Activated T-cell treated with anti-CD3 and anti-CD28 coated beads, Interleukin-2, amount 50 U/mL, for 24 hours (primary cell): ENCODE results near the gene TLE3.

Source experiments
- DNase-seq: peaks from one replicate; pipeline ENCODE4 v3.0.0-alpha.2; 2020
- H3K27ac Mint-ChIP-seq: 2 replicates; pipeline ENCODE4 v1.8.0; 2020; ENCODE audit warnings: mild to moderate bottlenecking, mixed read lengths
- H3K27me3 Mint-ChIP-seq: 2 replicates; pipeline ENCODE4 v1.8.0; 2020; ENCODE audit warnings: mixed read lengths
- H3K36me3 Mint-ChIP-seq: 2 replicates; pipeline ENCODE4 v1.8.0; 2020; ENCODE audit warnings: low read depth, mixed read lengths
- H3K4me1 Mint-ChIP-seq: 2 replicates; pipeline ENCODE4 v1.8.0; 2020; ENCODE audit warnings: low read depth, mixed read lengths
- H3K4me3 Mint-ChIP-seq: 2 replicates; pipeline ENCODE4 v1.8.0; 2020; ENCODE audit warnings: mild to moderate bottlenecking, moderate library complexity, mixed read lengths
- H3K9me3 Mint-ChIP-seq: 2 replicates; pipeline ENCODE4 v1.8.0; 2020; ENCODE audit warnings: mixed read lengths

TLE3 gene

GRCh38 chr15:70025413-70026296 lies 72.1 kb downstream of the TLE3 start:
- no peak for DNase-seq
- no peak overlapping the region for H3K27ac Mint-ChIP-seq
- no peak overlapping the region for H3K4me3 Mint-ChIP-seq
- H3K36me3 Mint-ChIP-seq, result no peaks in the 10 kb centered on the region
- no peaks in the 10 kb centered on the region for H3K9me3 Mint-ChIP-seq
- H3K27me3 Mint-ChIP-seq, result no peaks in the 10 kb centered on the region
- H3K4me1 Mint-ChIP-seq, result peaks cover 21% of the 10 kb centered on the region

GRCh38 chr15:70024521-70024920 lies 73.2 kb downstream of the TLE3 start:
- H3K4me3 Mint-ChIP-seq, result no peak overlapping the region

GRCh38 chr15:70023769-70024491 lies 73.8 kb downstream of the TLE3 start:
- no peak overlapping the region for H3K27ac Mint-ChIP-seq
- H3K36me3 Mint-ChIP-seq, result no peaks in the 10 kb centered on the region
- H3K9me3 Mint-ChIP-seq, result no peaks in the 10 kb centered on the region
- no peak for DNase-seq
- H3K4me3 Mint-ChIP-seq, result no peak overlapping the region
- H3K4me1 Mint-ChIP-seq, result peaks cover 21% of the 10 kb centered on the region
- no peaks in the 10 kb centered on the region for H3K27me3 Mint-ChIP-seq

More at GRCh38 chr15:70024521-70024920, 73.2 kb downstream of the TLE3 start:
- Mint-ChIP-seq H3K27ac (no peak overlapping the region), H3K27me3 (no peaks in the 10 kb centered on the region), H3K36me3 (no peaks in the 10 kb centered on the region), H3K4me1 (peaks cover 21% of the 10 kb centered on the region), H3K9me3 (no peaks in the 10 kb centered on the region)
- no peak for DNase-seq

- Mint-ChIP-seq H3K4me1 (peaks cover 21% of the 10 kb centered on the region), H3K9me3 (no peaks in the 10 kb centered on the region), H3K36me3 (no peaks in the 10 kb centered on the region), H3K27me3 (no peaks in the 10 kb centered on the region), H3K27ac (peak overlapping the region; percentile 77), H3K4me3 (no peak overlapping the region)
- peak; percentile 59 for DNase-seq
Observed at GRCh38 chr15:70023064-70023768, 74.5 kb downstream of the TLE3 start.

- peaks cover 31% of the 10 kb centered on the region for H3K4me1 Mint-ChIP-seq
- H3K9me3 Mint-ChIP-seq, result no peaks in the 10 kb centered on the region
- H3K4me3 Mint-ChIP-seq, result no peak overlapping the region
- no peaks in the 10 kb centered on the region for H3K36me3 Mint-ChIP-seq
- no peak for DNase-seq
- H3K27me3 Mint-ChIP-seq, result peaks cover 19% of the 10 kb centered on the region
- no peak overlapping the region for H3K27ac Mint-ChIP-seq
Observed at GRCh38 chr15:70020229-70020628, 77.5 kb downstream of the TLE3 start.

- Mint-ChIP-seq H3K27ac (no peak overlapping the region), H3K36me3 (no peaks in the 10 kb centered on the region), H3K4me1 (peaks cover 26% of the 10 kb centered on the region), H3K4me3 (no peak overlapping the region), H3K27me3 (peaks cover 19% of the 10 kb centered on the region), H3K9me3 (no peaks in the 10 kb centered on the region)
- no peak for DNase-seq
Observed at GRCh38 chr15:70018646-70019600, 78.8 kb downstream of the TLE3 start.

- Mint-ChIP-seq H3K27ac (no peak overlapping the region), H3K4me3 (no peak overlapping the region), H3K36me3 (no peaks in the 10 kb centered on the region), H3K4me1 (peaks cover 15% of the 10 kb centered on the region), H3K9me3 (no peaks in the 10 kb centered on the region), H3K27me3 (peaks cover 19% of the 10 kb centered on the region)
- DNase-seq, result no peak
Observed at GRCh38 chr15:70017801-70018200, 79.9 kb downstream of the TLE3 start.

GRCh38 chr15:70017025-70017424 lies 80.7 kb downstream of the TLE3 start:
- no peaks in the 10 kb centered on the region for H3K36me3 Mint-ChIP-seq
- no peak for DNase-seq
- H3K4me1 Mint-ChIP-seq, result peaks cover 10% of the 10 kb centered on the region
- no peak overlapping the region for H3K4me3 Mint-ChIP-seq
- no peaks in the 10 kb centered on the region for H3K9me3 Mint-ChIP-seq
- no peak overlapping the region for H3K27ac Mint-ChIP-seq
- H3K27me3 Mint-ChIP-seq, result peaks cover 19% of the 10 kb centered on the region

GRCh38 chr15:70016511-70016994 lies 81.2 kb downstream of the TLE3 start:
- no peak overlapping the region for H3K4me3 Mint-ChIP-seq
- H3K27ac Mint-ChIP-seq, result no peak overlapping the region
- peaks cover 10% of the 10 kb centered on the region for H3K4me1 Mint-ChIP-seq

GRCh38 chr15:70014860-70015490 lies 82.7 kb downstream of the TLE3 start:
- H3K36me3 Mint-ChIP-seq, result no peaks in the 10 kb centered on the region
- DNase-seq, result no peak
- no peak overlapping the region for H3K27ac Mint-ChIP-seq
- no peaks in the 10 kb centered on the region for H3K9me3 Mint-ChIP-seq
- no peak overlapping the region for H3K4me3 Mint-ChIP-seq
- H3K27me3 Mint-ChIP-seq, result peaks cover 19% of the 10 kb centered on the region
- peaks cover 10% of the 10 kb centered on the region for H3K4me1 Mint-ChIP-seq

More at GRCh38 chr15:70016511-70016994, 81.2 kb downstream of the TLE3 start:
- DNase-seq, result no peak
- no peaks in the 10 kb centered on the region for H3K9me3 Mint-ChIP-seq
- peaks cover 19% of the 10 kb centered on the region for H3K27me3 Mint-ChIP-seq
- H3K36me3 Mint-ChIP-seq, result no peaks in the 10 kb centered on the region

- H3K9me3 Mint-ChIP-seq, result no peaks in the 10 kb centered on the region
- peaks cover 10% of the 10 kb centered on the region for H3K4me1 Mint-ChIP-seq
- H3K4me3 Mint-ChIP-seq, result no peak overlapping the region
- peaks cover 19% of the 10 kb centered on the region for H3K27me3 Mint-ChIP-seq
- no peaks in the 10 kb centered on the region for H3K36me3 Mint-ChIP-seq
- H3K27ac Mint-ChIP-seq, result no peak overlapping the region
- DNase-seq, result no peak
Observed at GRCh38 chr15:70014331-70014730, 83.4 kb downstream of the TLE3 start.

GRCh38 chr15:70013656-70014313 lies 83.9 kb downstream of the TLE3 start:
- Mint-ChIP-seq H3K9me3 (no peaks in the 10 kb centered on the region), H3K27ac (no peak overlapping the region), H3K36me3 (no peaks in the 10 kb centered on the region), H3K4me1 (peaks cover 10% of the 10 kb centered on the region), H3K4me3 (no peak overlapping the region), H3K27me3 (peaks cover 19% of the 10 kb centered on the region)
- DNase-seq, result no peak

GRCh38 chr15:70012895-70013294 lies 84.8 kb downstream of the TLE3 start:
- peaks cover 10% of the 10 kb centered on the region for H3K4me1 Mint-ChIP-seq
- H3K36me3 Mint-ChIP-seq, result no peaks in the 10 kb centered on the region
- H3K4me3 Mint-ChIP-seq, result no peak overlapping the region
- H3K9me3 Mint-ChIP-seq, result no peaks in the 10 kb centered on the region
- peaks cover 17% of the 10 kb centered on the region for H3K27me3 Mint-ChIP-seq
- no peak overlapping the region for H3K27ac Mint-ChIP-seq
- DNase-seq, result no peak
